Measurements from ENCODE around the gene FAM120B. TPM values are rescaled to one million over a fixed set of nuclear protein-coding genes. Genes with fewer than 3 reads are reported as not detected.
"Not testable (repeated sequence)": the region's sequence is repeated elsewhere in the genome, so short reads cannot be mapped to it uniquely, and the experiment has no call there.

The FAM120B gene
- polyA plus RNA-seq, 2 donors = 6.4 to 8.7 TPM

DNA sequence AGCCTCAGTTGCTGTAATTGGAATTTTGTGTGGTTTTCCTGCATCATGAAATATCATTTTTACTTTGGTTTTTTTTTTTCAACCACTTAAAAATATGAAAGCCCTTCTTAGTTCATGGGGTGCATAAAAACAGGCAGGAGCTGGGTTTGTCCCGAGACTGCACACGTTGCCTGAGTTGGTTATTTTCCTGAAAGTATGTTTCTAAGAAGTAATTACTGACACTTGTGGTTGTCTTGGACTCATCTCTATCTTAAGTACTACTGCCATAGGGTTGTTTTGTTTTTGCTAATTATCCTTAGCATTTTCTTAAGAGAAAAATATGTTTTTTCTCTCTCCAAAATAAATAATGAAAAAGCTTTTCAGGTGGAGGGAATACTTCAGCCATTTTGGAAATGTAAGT, 40.1 kb downstream of the FAM120B start:
- Histone ChIP-seq H3K4me1 (ENCODE audit: control insufficient read depth in 2 of 2, insufficient read depth in 2 of 2, low read length in 1 of 2) (peaks cover 0 to 4% of the 10 kb centered on the region in 2 donors), H3K27ac (ENCODE audit: low read depth in 2 of 2, low read length in 1 of 2) (no peak overlapping the region), H3K36me3 (ENCODE audit: control insufficient read depth in 2 of 2, insufficient read depth in 2 of 2, low read length in 1 of 2) (peaks cover 0 to 17% of the 10 kb centered on the region in 2 donors), H3K9me3 (ENCODE audit: control insufficient read depth in 2 of 2, insufficient read depth in 1 of 2, low read depth in 1 of 2, low read length in 1 of 2) (no peaks in the 10 kb centered on the region), H3K4me3 (ENCODE audit: low read depth in 1 of 2, low read length in 2 of 2) (no peak overlapping the region), H3K27me3 (ENCODE audit: control insufficient read depth in 1 of 2, insufficient read depth in 2 of 2, low read length in 2 of 2) (no peaks in the 10 kb centered on the region)
- 87 to 88% methylated on average over 2 of the region's 2 CpGs for WGBS, 2 donors

DNA sequence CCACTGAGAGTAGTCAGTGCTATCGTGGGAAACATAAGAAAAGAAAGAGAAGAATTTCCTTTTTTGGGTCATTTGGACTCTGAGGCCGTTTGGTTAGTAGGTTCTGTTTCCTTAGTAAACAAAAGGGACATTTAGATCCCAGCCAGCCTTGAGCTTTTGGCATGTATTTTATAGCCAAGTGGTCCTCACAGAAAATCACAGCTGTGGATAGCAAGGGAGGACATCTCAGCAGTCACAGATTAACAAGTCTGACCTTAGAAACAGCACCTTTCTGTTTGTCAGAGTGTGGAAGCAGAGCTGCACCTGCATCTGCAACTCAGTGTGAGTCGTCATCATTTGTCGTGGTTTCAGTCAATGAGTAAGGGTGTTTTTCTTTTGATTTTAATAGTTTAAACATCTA, 40.5 kb downstream of the FAM120B start:
- WGBS, 2 donors = 59 to 67% methylated on average over 4 of the region's 4 CpGs
- H3K36me3 ChIP-seq (ENCODE audit: control insufficient read depth in 2 of 2, insufficient read depth in 2 of 2, low read length in 1 of 2) = peaks cover 0 to 17% of the 10 kb centered on the region in 2 donors

DNA sequence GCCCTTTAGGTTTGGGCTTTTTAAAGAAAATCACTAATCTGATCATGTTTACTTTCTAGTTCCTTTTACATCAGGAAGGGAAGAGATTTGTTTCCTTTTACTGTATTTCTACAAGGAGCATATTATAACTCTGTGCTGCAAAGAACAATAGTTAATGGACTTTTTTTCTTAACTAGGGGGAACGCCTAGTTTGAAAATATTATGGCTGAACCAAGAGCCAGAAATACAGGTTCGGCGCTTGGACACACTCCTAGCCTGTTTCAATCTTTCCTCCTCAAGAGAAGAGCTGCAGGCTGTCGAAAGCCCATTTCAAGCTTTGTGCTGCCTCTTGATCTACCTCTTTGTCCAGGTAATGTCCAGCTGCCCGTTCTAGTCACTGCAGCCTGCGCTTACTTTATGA, 41.4 kb downstream of the FAM120B start:
- H3K9me3 ChIP-seq (ENCODE audit: control insufficient read depth in 2 of 2, insufficient read depth in 1 of 2, low read depth in 1 of 2, low read length in 1 of 2) = no peaks in the 10 kb centered on the region
- WGBS, 2 donors = 54 to 77% methylated on average over 6 of the region's 6 CpGs
- H3K36me3 ChIP-seq (ENCODE audit: control insufficient read depth in 2 of 2, insufficient read depth in 2 of 2, low read length in 1 of 2) = peaks cover 0 to 17% of the 10 kb centered on the region in 2 donors
- peaks cover 0 to 4% of the 10 kb centered on the region in 2 donors for H3K4me1 ChIP-seq (ENCODE audit: control insufficient read depth in 2 of 2, insufficient read depth in 2 of 2, low read length in 1 of 2)
- peak overlapping the region; percentile 35 to 49 for H3K27ac ChIP-seq (ENCODE audit: low read depth in 2 of 2, low read length in 1 of 2)
- H3K4me3 ChIP-seq (ENCODE audit: low read depth in 1 of 2, low read length in 2 of 2) = no peak overlapping the region
- H3K27me3 ChIP-seq (ENCODE audit: control insufficient read depth in 1 of 2, insufficient read depth in 2 of 2, low read length in 2 of 2) = no peaks in the 10 kb centered on the region

More for the DNA sequence above, 40.5 kb downstream of the FAM120B start:
- H3K27me3 ChIP-seq (ENCODE audit: control insufficient read depth in 1 of 2, insufficient read depth in 2 of 2, low read length in 2 of 2) = no peaks in the 10 kb centered on the region
- peaks cover 0 to 4% of the 10 kb centered on the region in 2 donors for H3K4me1 ChIP-seq (ENCODE audit: control insufficient read depth in 2 of 2, insufficient read depth in 2 of 2, low read length in 1 of 2)
- no peak overlapping the region for H3K4me3 ChIP-seq (ENCODE audit: low read depth in 1 of 2, low read length in 2 of 2)
- no peaks in the 10 kb centered on the region for H3K9me3 ChIP-seq (ENCODE audit: control insufficient read depth in 2 of 2, insufficient read depth in 1 of 2, low read depth in 1 of 2, low read length in 1 of 2)
- no peak overlapping the region for H3K27ac ChIP-seq (ENCODE audit: low read depth in 2 of 2, low read length in 1 of 2)

DNA sequence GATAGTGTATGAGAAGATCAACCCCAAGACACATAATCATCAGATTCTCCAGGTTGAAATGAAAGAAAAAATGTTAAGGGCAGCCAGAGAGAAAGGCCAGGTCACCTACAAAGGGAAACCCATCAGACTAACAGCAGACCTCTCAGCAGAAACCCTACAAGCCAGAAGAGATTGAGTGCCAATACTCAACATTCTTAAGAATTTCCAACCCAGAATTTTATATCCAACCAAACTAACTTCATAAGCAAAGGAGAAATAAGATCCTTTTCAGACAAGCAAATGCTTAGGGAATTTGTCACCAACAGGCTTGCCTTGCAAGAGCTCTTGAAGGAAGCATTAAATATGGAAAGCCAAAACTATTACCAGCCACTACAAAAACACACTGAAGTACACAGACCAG, 44.9 kb downstream of the FAM120B start:
- H3K27me3 ChIP-seq (ENCODE audit: control insufficient read depth in 1 of 2, insufficient read depth in 2 of 2, low read length in 2 of 2); H3K9me3 ChIP-seq (ENCODE audit: control insufficient read depth in 2 of 2, insufficient read depth in 1 of 2, low read depth in 1 of 2, low read length in 1 of 2); H3K27ac ChIP-seq (ENCODE audit: low read depth in 2 of 2, low read length in 1 of 2); H3K4me1 ChIP-seq (ENCODE audit: control insufficient read depth in 2 of 2, insufficient read depth in 2 of 2, low read length in 1 of 2); H3K4me3 ChIP-seq (ENCODE audit: low read depth in 1 of 2, low read length in 2 of 2): not testable (repeated sequence)
- peaks cover 2 to 11% of the 10 kb centered on the region in 2 donors for H3K36me3 ChIP-seq (ENCODE audit: control insufficient read depth in 2 of 2, insufficient read depth in 2 of 2, low read length in 1 of 2)

DNA sequence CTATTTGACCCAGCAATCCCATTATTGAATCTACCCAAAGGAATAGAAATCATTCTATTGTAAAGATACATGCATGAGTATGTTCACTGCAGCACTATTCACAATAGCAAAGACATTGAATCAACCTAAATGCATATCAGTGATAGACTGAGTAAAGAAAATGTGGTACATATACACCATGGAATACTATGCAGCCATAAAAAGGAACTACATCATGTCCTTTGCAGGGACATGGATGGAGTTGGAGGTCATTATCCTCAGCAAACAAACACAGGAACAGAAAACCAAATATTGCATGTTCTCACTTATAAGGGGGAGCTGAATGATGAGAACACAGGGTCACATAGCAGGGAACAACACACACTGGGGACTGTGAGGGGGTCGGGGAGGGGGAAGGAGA, 48.6 kb downstream of the FAM120B start:
- H3K4me1 ChIP-seq (ENCODE audit: control insufficient read depth in 2 of 2, insufficient read depth in 2 of 2, low read length in 1 of 2) = peaks cover 0 to 11% of the 10 kb centered on the region in 2 donors
- peaks cover 10 to 17% of the 10 kb centered on the region in 2 donors for H3K36me3 ChIP-seq (ENCODE audit: control insufficient read depth in 2 of 2, insufficient read depth in 2 of 2, low read length in 1 of 2)
- H3K27me3 ChIP-seq (ENCODE audit: control insufficient read depth in 1 of 2, insufficient read depth in 2 of 2, low read length in 2 of 2); H3K27ac ChIP-seq (ENCODE audit: low read depth in 2 of 2, low read length in 1 of 2); H3K9me3 ChIP-seq (ENCODE audit: control insufficient read depth in 2 of 2, insufficient read depth in 1 of 2, low read depth in 1 of 2, low read length in 1 of 2); H3K4me3 ChIP-seq (ENCODE audit: low read depth in 1 of 2, low read length in 2 of 2): not testable (repeated sequence)
- WGBS, 2 donors = 100% methylated on average over 1 of the region's 1 CpG

DNA sequence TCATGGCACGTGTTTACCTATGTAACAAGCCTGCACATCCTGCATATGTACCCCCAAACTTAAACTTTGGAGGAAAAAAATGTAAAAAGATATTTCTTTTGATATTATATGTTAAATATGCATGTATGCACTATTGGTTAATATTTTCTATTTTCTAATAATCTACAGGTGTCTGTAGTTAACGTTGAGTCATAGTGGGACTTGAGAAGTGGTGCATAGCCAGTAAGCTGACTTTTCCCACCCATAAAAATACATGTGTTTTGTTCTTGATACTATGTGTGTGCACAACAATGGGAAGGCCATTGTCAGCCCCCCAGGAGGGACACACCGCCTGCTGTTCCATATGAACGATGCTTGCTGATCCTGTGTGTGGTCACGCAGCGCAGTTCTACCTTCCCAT, 49.1 kb downstream of the FAM120B start:
- Histone ChIP-seq H3K9me3 (ENCODE audit: control insufficient read depth in 2 of 2, insufficient read depth in 1 of 2, low read depth in 1 of 2, low read length in 1 of 2) (no peaks in the 10 kb centered on the region), H3K4me1 (ENCODE audit: control insufficient read depth in 2 of 2, insufficient read depth in 2 of 2, low read length in 1 of 2) (peaks cover 0 to 11% of the 10 kb centered on the region in 2 donors), H3K36me3 (ENCODE audit: control insufficient read depth in 2 of 2, insufficient read depth in 2 of 2, low read length in 1 of 2) (peaks cover 11 to 16% of the 10 kb centered on the region in 2 donors), H3K4me3 (ENCODE audit: low read depth in 1 of 2, low read length in 2 of 2) (no peak overlapping the region), H3K27me3 (ENCODE audit: control insufficient read depth in 1 of 2, insufficient read depth in 2 of 2, low read length in 2 of 2) (no peaks in the 10 kb centered on the region), H3K27ac (ENCODE audit: low read depth in 2 of 2, low read length in 1 of 2) (no peak overlapping the region)
- 90 to 94% methylated on average over 6 of the region's 6 CpGs for WGBS, 2 donors

DNA sequence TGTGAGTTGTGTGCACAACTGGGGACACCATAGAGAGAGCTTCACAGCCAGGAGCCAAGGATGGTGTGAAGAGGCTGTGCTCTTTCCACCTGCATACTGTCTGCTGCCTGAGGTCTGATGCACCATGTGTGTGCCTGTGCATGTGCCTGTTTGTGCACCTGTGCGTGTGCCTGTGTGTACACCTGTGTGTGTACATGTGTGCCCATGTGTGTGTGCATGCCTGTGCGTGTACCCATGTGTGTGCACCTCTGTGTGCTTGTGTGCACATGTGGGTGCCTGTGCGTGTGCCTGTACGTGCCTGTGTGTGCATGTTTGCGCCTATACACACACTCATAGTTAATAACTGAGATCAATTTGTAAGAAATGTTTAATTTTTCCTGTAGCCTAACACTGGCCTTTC, 51.3 kb downstream of the FAM120B start:
- Histone ChIP-seq H3K27ac (ENCODE audit: low read depth in 2 of 2, low read length in 1 of 2) (no peak overlapping the region), H3K27me3 (ENCODE audit: control insufficient read depth in 1 of 2, insufficient read depth in 2 of 2, low read length in 2 of 2) (no peaks in the 10 kb centered on the region), H3K4me1 (ENCODE audit: control insufficient read depth in 2 of 2, insufficient read depth in 2 of 2, low read length in 1 of 2) (peaks cover 0 to 11% of the 10 kb centered on the region in 2 donors), H3K4me3 (ENCODE audit: low read depth in 1 of 2, low read length in 2 of 2) (no peak overlapping the region), H3K36me3 (ENCODE audit: control insufficient read depth in 2 of 2, insufficient read depth in 2 of 2, low read length in 1 of 2) (peaks cover 18 to 19% of the 10 kb centered on the region in 2 donors), H3K9me3 (ENCODE audit: control insufficient read depth in 2 of 2, insufficient read depth in 1 of 2, low read depth in 1 of 2, low read length in 1 of 2) (no peaks in the 10 kb centered on the region)
- WGBS, 2 donors = 90 to 94% methylated on average over 5 of the region's 5 CpGs

DNA sequence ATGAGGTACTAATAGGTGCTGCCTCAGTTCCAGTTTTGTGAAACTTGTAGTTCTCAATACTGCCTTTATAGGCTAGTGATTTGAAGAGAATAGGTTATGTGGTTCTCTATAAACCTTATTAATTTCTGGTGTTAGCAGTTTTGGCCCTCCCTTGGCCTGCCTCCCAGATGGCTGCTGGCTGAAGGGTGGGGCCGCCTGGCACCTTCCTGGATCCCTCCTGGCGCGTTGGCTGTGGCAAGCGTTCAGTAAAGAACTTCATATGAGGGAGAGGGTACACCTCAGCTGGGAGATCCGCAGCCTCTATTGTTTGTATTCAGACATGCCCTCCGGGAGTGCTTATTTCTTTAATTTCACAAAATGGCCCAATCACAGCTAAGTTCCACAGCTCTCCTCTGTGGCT, 51.9 kb downstream of the FAM120B start:
- Histone ChIP-seq H3K4me3 (ENCODE audit: low read depth in 1 of 2, low read length in 2 of 2) (no peak overlapping the region), H3K9me3 (ENCODE audit: control insufficient read depth in 2 of 2, insufficient read depth in 1 of 2, low read depth in 1 of 2, low read length in 1 of 2) (no peaks in the 10 kb centered on the region), H3K4me1 (ENCODE audit: control insufficient read depth in 2 of 2, insufficient read depth in 2 of 2, low read length in 1 of 2) (peaks cover 0 to 11% of the 10 kb centered on the region in 2 donors), H3K27me3 (ENCODE audit: control insufficient read depth in 1 of 2, insufficient read depth in 2 of 2, low read length in 2 of 2) (no peaks in the 10 kb centered on the region), H3K36me3 (ENCODE audit: control insufficient read depth in 2 of 2, insufficient read depth in 2 of 2, low read length in 1 of 2) (peaks cover 18 to 19% of the 10 kb centered on the region in 2 donors), H3K27ac (ENCODE audit: low read depth in 2 of 2, low read length in 1 of 2) (no peak overlapping the region)
- 37 to 54% methylated on average over 6 of the region's 6 CpGs for WGBS, 2 donors

DNA sequence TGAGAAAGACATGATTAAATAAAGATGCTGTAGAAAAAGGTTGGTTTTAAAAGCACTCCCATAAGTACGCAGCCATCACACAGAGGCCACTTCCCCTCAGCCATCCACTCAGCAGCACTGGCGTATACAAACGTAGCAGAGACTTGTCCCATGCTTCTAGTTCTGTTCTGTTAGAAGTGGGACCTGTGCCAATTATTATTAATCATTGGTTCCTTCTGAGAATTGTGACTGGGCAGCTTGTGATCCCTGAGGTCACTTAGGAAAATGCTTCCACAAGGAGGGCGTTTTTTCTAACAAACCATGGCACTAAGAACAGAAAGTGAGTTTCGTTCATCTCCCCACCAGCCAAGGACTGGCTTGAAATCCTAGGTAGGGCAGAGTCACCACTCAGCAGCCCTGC, 53.9 kb downstream of the FAM120B start:
- H3K4me3 ChIP-seq (ENCODE audit: low read depth in 1 of 2, low read length in 2 of 2) = no peak overlapping the region
- peaks cover 19 to 22% of the 10 kb centered on the region in 2 donors for H3K36me3 ChIP-seq (ENCODE audit: control insufficient read depth in 2 of 2, insufficient read depth in 2 of 2, low read length in 1 of 2)
- no peaks in the 10 kb centered on the region for H3K27me3 ChIP-seq (ENCODE audit: control insufficient read depth in 1 of 2, insufficient read depth in 2 of 2, low read length in 2 of 2)
- no peak overlapping the region for H3K27ac ChIP-seq (ENCODE audit: low read depth in 2 of 2, low read length in 1 of 2)
- no peaks in the 10 kb centered on the region for H3K9me3 ChIP-seq (ENCODE audit: control insufficient read depth in 2 of 2, insufficient read depth in 1 of 2, low read depth in 1 of 2, low read length in 1 of 2)
- 57 to 65% methylated on average over 5 of the region's 5 CpGs for WGBS, 2 donors
- H3K4me1 ChIP-seq (ENCODE audit: control insufficient read depth in 2 of 2, insufficient read depth in 2 of 2, low read length in 1 of 2) = peaks cover 0 to 11% of the 10 kb centered on the region in 2 donors

DNA sequence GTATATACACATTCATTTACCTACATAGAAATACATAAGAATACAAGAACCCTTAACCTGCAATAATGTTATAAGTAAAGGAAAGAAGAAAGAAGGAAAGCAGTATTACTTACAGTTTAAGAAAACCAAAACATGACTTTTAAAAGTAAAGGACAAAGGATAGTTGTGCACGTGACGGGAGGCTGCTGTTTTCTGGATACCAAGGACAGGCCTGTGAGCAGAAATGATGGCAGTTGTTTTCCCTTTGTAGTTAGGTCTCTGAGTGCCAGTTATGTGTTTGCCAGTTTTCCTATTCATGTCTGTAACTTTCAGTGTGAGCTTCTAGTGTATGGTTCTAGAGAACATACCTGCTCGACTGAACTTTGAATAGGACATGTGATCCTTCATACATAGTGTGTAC, 54.8 kb downstream of the FAM120B start:
- peaks cover 19 to 20% of the 10 kb centered on the region in 2 donors for H3K36me3 ChIP-seq (ENCODE audit: control insufficient read depth in 2 of 2, insufficient read depth in 2 of 2, low read length in 1 of 2)
- WGBS, 2 donors = 95% methylated on average over 3 of the region's 3 CpGs
- H3K27me3 ChIP-seq (ENCODE audit: control insufficient read depth in 1 of 2, insufficient read depth in 2 of 2, low read length in 2 of 2) = no peaks in the 10 kb centered on the region
- peaks cover 0 to 14% of the 10 kb centered on the region in 2 donors for H3K4me1 ChIP-seq (ENCODE audit: control insufficient read depth in 2 of 2, insufficient read depth in 2 of 2, low read length in 1 of 2)
- no peak overlapping the region for H3K4me3 ChIP-seq (ENCODE audit: low read depth in 1 of 2, low read length in 2 of 2)
- H3K27ac ChIP-seq (ENCODE audit: low read depth in 2 of 2, low read length in 1 of 2) = no peak overlapping the region
- H3K9me3 ChIP-seq (ENCODE audit: control insufficient read depth in 2 of 2, insufficient read depth in 1 of 2, low read depth in 1 of 2, low read length in 1 of 2) = no peaks in the 10 kb centered on the region
